Naive B cell (primary cell): Measurements from ENCODE around the gene DSC2. TPM values are rescaled to one million over a fixed set of nuclear protein-coding genes. Genes with fewer than 3 reads are reported as not detected.
"Not testable (repeated sequence)": the region's sequence is repeated elsewhere in the genome, so short reads cannot be mapped to it uniquely, and the experiment has no call there.

ENCODE experiments used
- ATAC-seq, 2 donors: fragments of 150-1000 bp; cut with Tn5 transposase; 2 replicates each; pipeline ENCODE4 v1.10.0; 2021; ENCODE audit warnings: low read depth in 2 of 2, mild to moderate bottlenecking in 2 of 2, moderate library complexity in 2 of 2
- DNase-seq: peaks from one replicate; pipeline ENCODE4 v3.0.0; 2022
- H3K27ac Mint-ChIP-seq, 6 donors: one replicate each; pipeline ENCODE4 v1.8.0; 2020 to 2022; ENCODE audit warnings: mild to moderate bottlenecking in 6 of 6, mixed read lengths in 6 of 6, moderate library complexity in 5 of 6, inconsistent platforms in 2 of 6
- H3K27me3 Mint-ChIP-seq, 3 donors: one replicate each; pipeline ENCODE4 v1.8.0; 2021 to 2022; ENCODE audit warnings: mixed read lengths in 3 of 3, mild to moderate bottlenecking in 1 of 3
- H3K36me3 Mint-ChIP-seq, 2 donors: one replicate each; pipeline ENCODE4 v1.8.0; 2020 to 2022; ENCODE audit warnings: mixed read lengths in 2 of 2, inconsistent platforms in 1 of 2, mild to moderate bottlenecking in 1 of 2
- H3K4me1 Mint-ChIP-seq, 3 donors: one replicate each; pipeline ENCODE4 v1.8.0; 2020 to 2022; ENCODE audit warnings: mixed read lengths in 3 of 3, inconsistent platforms in 1 of 3, mild to moderate bottlenecking in 1 of 3, moderate library complexity in 1 of 3
- H3K4me3 Mint-ChIP-seq, 8 donors: one replicate each; pipeline ENCODE4 v1.8.0; 2020 to 2022; ENCODE audit warnings: mild to moderate bottlenecking in 8 of 8, mixed read lengths in 8 of 8, moderate library complexity in 8 of 8, inconsistent platforms in 2 of 8
- H3K9me3 Mint-ChIP-seq, 7 donors: one replicate each; pipeline ENCODE4 v1.8.0; 2020 to 2022; ENCODE audit warnings: mixed read lengths in 7 of 7, mild to moderate bottlenecking in 5 of 7, inconsistent platforms in 2 of 7, moderate library complexity in 1 of 7
- polyA plus RNA-seq, 6 donors: library from polyadenylated mRNA; unstranded; fragments of 300-500 nt; fragmentation: Illumina TruSeq; gene quantifications; one replicate each; pipeline ENCODE4 v1.2.3, GENCODE V29; 2021; ENCODE audit warnings: low read depth in 6 of 6

The DSC2 gene
- polyA plus RNA-seq, 6 donors from 2014 or later: 0.04 to 0.08 TPM; not detected in 4

- peaks cover 22 to 27% (median 23%) of the 10 kb centered on the region in 3 donors for H3K27me3 Mint-ChIP-seq
- no peaks in the 10 kb centered on the region for H3K4me1 Mint-ChIP-seq
- no peak overlapping the region for H3K27ac Mint-ChIP-seq
- H3K9me3 Mint-ChIP-seq: peaks cover 0 to 21% (median 6%) of the 10 kb centered on the region in 7 donors
- no peaks in the 10 kb centered on the region for H3K36me3 Mint-ChIP-seq
- H3K4me3 Mint-ChIP-seq: no peak overlapping the region
- no peak for DNase-seq
- no peak for ATAC-seq
These were observed 54.0 kb downstream of the DSC2 start for GRCh38 chr18:31048216-31048615.

GRCh38 chr18:31046916-31047315, 55.3 kb downstream of the DSC2 start:
- Mint-ChIP-seq H3K4me1 (peaks cover 0 to 4% (median 2%) of the 10 kb centered on the region in 3 donors), H3K9me3 (peaks cover 0 to 15% (median 3%) of the 10 kb centered on the region in 7 donors)

GRCh38 chr18:31045599-31045998, 56.6 kb downstream of the DSC2 start:
- peaks cover 0 to 6% (median 4%) of the 10 kb centered on the region in 3 donors for H3K4me1 Mint-ChIP-seq
- DNase-seq (no peak), ATAC-seq (no peak)
- no peak overlapping the region for H3K4me3 Mint-ChIP-seq
- H3K27me3 Mint-ChIP-seq: peaks cover 35 to 49% (median 44%) of the 10 kb centered on the region in 3 donors
- H3K27ac Mint-ChIP-seq: no peak overlapping the region
- H3K9me3 Mint-ChIP-seq: peaks cover 0 to 15% (median 4%) of the 10 kb centered on the region in 7 donors
- peaks cover 0 to 7% of the 10 kb centered on the region in 2 donors for H3K36me3 Mint-ChIP-seq

More at GRCh38 chr18:31046916-31047315, 55.3 kb downstream of the DSC2 start:
- Mint-ChIP-seq H3K36me3 (peaks cover 0 to 3% of the 10 kb centered on the region in 2 donors), H3K27ac (no peak overlapping the region), H3K4me3 (peak overlapping the region in 1 of 8 donors; percentile 70), H3K27me3 (peaks cover 26 to 36% (median 30%) of the 10 kb centered on the region in 3 donors)
- ATAC-seq (no peak), DNase-seq (no peak)

GRCh38 chr18:31044926-31045325, 57.3 kb downstream of the DSC2 start:
- H3K27me3 Mint-ChIP-seq: peaks cover 40 to 52% (median 47%) of the 10 kb centered on the region in 3 donors
- H3K4me3 Mint-ChIP-seq: no peak overlapping the region
- no peak for ATAC-seq

GRCh38 chr18:31043709-31044108, 58.5 kb downstream of the DSC2 start:
- Mint-ChIP-seq H3K27me3 (peaks cover 37 to 52% (median 47%) of the 10 kb centered on the region in 3 donors), H3K27ac (no peak overlapping the region), H3K9me3 (peaks cover 0 to 18% (median 4%) of the 10 kb centered on the region in 7 donors), H3K36me3 (peaks cover 0 to 7% of the 10 kb centered on the region in 2 donors), H3K4me3 (no peak overlapping the region), H3K4me1 (peaks cover 0 to 6% (median 4%) of the 10 kb centered on the region in 3 donors)
- ATAC-seq (no peak), DNase-seq (no peak)

More at GRCh38 chr18:31044926-31045325, 57.3 kb downstream of the DSC2 start:
- Mint-ChIP-seq H3K36me3 (peaks cover 0 to 7% of the 10 kb centered on the region in 2 donors), H3K9me3 (peaks cover 0 to 18% (median 4%) of the 10 kb centered on the region in 7 donors), H3K27ac (no peak overlapping the region), H3K4me1 (peaks cover 0 to 6% (median 4%) of the 10 kb centered on the region in 3 donors)
- DNase-seq: no peak

GRCh38 chr18:31042406-31043181, 59.6 kb downstream of the DSC2 start, which contains the start of gene DSC3:
TSS of gene DSC3 (minus strand) at chr18:31042742. CDS start at chr18:31042660, 82 bp downstream.
- peaks cover 0 to 7% of the 10 kb centered on the region in 2 donors for H3K36me3 Mint-ChIP-seq
- H3K4me1 Mint-ChIP-seq: peaks cover 0 to 6% (median 4%) of the 10 kb centered on the region in 3 donors
- peaks cover 0 to 18% (median 4%) of the 10 kb centered on the region in 7 donors for H3K9me3 Mint-ChIP-seq
- DNase-seq (no peak), ATAC-seq (no peak)
- no peak within 1 kb of the TSS for H3K4me3 Mint-ChIP-seq
- H3K27ac Mint-ChIP-seq: no peak within 1 kb of the TSS
- peaks cover 37 to 52% (median 47%) of the 10 kb centered on the region in 3 donors for H3K27me3 Mint-ChIP-seq

- Mint-ChIP-seq H3K36me3 (peaks cover 0 to 7% of the 10 kb centered on the region in 2 donors), H3K4me1 (peaks cover 0 to 6% (median 4%) of the 10 kb centered on the region in 3 donors), H3K4me3 (no peak overlapping the region), H3K27me3 (peaks cover 37 to 52% (median 47%) of the 10 kb centered on the region in 3 donors), H3K27ac (no peak overlapping the region), H3K9me3 (peaks cover 0 to 18% (median 4%) of the 10 kb centered on the region in 7 donors)
- ATAC-seq (no peak), DNase-seq (no peak)
These were observed 60.2 kb downstream of the DSC2 start for GRCh38 chr18:31042084-31042405.

GRCh38 chr18:31041271-31042083, 60.7 kb downstream of the DSC2 start:
- Mint-ChIP-seq H3K9me3 (peaks cover 0 to 18% (median 4%) of the 10 kb centered on the region in 7 donors), H3K4me1 (peaks cover 0 to 6% (median 4%) of the 10 kb centered on the region in 3 donors), H3K36me3 (peaks cover 0 to 7% of the 10 kb centered on the region in 2 donors), H3K27ac (no peak overlapping the region), H3K27me3 (peaks cover 33 to 48% (median 47%) of the 10 kb centered on the region in 3 donors), H3K4me3 (no peak overlapping the region)
- no peak for DNase-seq
- ATAC-seq: no peak

GRCh38 chr18:31040686-31041270, 61.4 kb downstream of the DSC2 start:
- H3K27me3 Mint-ChIP-seq: peaks cover 29 to 47% (median 44%) of the 10 kb centered on the region in 3 donors
- H3K4me3 Mint-ChIP-seq: no peak overlapping the region
- H3K27ac Mint-ChIP-seq: no peak overlapping the region
- DNase-seq (no peak), ATAC-seq (no peak)
- peaks cover 0 to 6% (median 4%) of the 10 kb centered on the region in 3 donors for H3K4me1 Mint-ChIP-seq
- H3K36me3 Mint-ChIP-seq: peaks cover 0 to 7% of the 10 kb centered on the region in 2 donors
- peaks cover 0 to 18% (median 4%) of the 10 kb centered on the region in 7 donors for H3K9me3 Mint-ChIP-seq

GRCh38 chr18:31039426-31039825, 62.8 kb downstream of the DSC2 start:
- Mint-ChIP-seq H3K36me3 (peaks cover 0 to 7% of the 10 kb centered on the region in 2 donors), H3K9me3 (peaks cover 0 to 18% (median 3%) of the 10 kb centered on the region in 7 donors), H3K27ac (no peak overlapping the region), H3K4me3 (no peak overlapping the region), H3K4me1 (peaks cover 0 to 6% (median 4%) of the 10 kb centered on the region in 3 donors), H3K27me3 (peaks cover 28 to 37% (median 37%) of the 10 kb centered on the region in 3 donors)
- DNase-seq: no peak
- ATAC-seq: no peak

GRCh38 chr18:31037686-31038085, 64.5 kb downstream of the DSC2 start:
- H3K36me3 Mint-ChIP-seq, H3K27ac Mint-ChIP-seq, H3K4me1 Mint-ChIP-seq, H3K4me3 Mint-ChIP-seq, H3K9me3 Mint-ChIP-seq, ATAC-seq, DNase-seq: not testable (repeated sequence)
- H3K27me3 Mint-ChIP-seq: peaks cover 14 to 22% (median 21%) of the 10 kb centered on the region in 3 donors

- no peak overlapping the region for H3K27ac Mint-ChIP-seq
- H3K4me1 Mint-ChIP-seq: no peaks in the 10 kb centered on the region
- no peak overlapping the region for H3K4me3 Mint-ChIP-seq
- no peaks in the 10 kb centered on the region for H3K9me3 Mint-ChIP-seq
- H3K36me3 Mint-ChIP-seq: no peaks in the 10 kb centered on the region
- DNase-seq (no peak), ATAC-seq (no peak)
- no peaks in the 10 kb centered on the region for H3K27me3 Mint-ChIP-seq
These were observed 67.7 kb downstream of the DSC2 start for GRCh38 chr18:31034541-31034940.
